Suppressor macrophage treated with lipopolysaccharide for 1 hour (primary cell): ENCODE measurements around the gene OR3A2.
"Not testable (repeated sequence)": the region's sequence is repeated elsewhere in the genome, so short reads cannot be mapped to it uniquely, and the experiment has no call there.

Experiments used
- DNase-seq, 3 donors: peaks; one replicate each; pipeline ENCODE4 v3.0.0-alpha.2; 2020 to 2022

The OR3A2 gene

GRCh38 chr17:3282901-3283300 is 103.2 kb downstream of the OR3A2 start:
- peak in 1 of 3 donors; percentile 11 for DNase-seq

GRCh38 chr17:3276126-3276525 is 110.0 kb downstream of the OR3A2 start:
- peak in 1 of 3 donors; percentile 17 for DNase-seq

- DNase-seq = peak; percentile 70 to 78 (median 76)
These were observed 114.8 kb downstream of the OR3A2 start for GRCh38 chr17:3271072-3271848.

GRCh38 chr17:3260600-3260999 is 125.5 kb downstream of the OR3A2 start:
- no peak for DNase-seq

GRCh38 chr17:3260163-3260562 is 125.9 kb downstream of the OR3A2 start:
- no peak for DNase-seq

GRCh38 chr17:3256575-3256974 is 129.5 kb downstream of the OR3A2 start:
- no peak for DNase-seq

- not testable (repeated sequence) for DNase-seq
These were observed 137.1 kb downstream of the OR3A2 start for GRCh38 chr17:3249013-3249412.

- DNase-seq = peak; percentile 19 to 52 (median 51)
These were observed 141.3 kb downstream of the OR3A2 start for GRCh38 chr17:3244841-3245240.

GRCh38 chr17:3241044-3241443 is 145.1 kb downstream of the OR3A2 start:
- DNase-seq = not testable (repeated sequence)

- DNase-seq = peak; percentile 46 to 68 (median 68)
These were observed 147.4 kb downstream of the OR3A2 start for GRCh38 chr17:3238685-3239084.

GRCh38 chr17:3232300-3232699 is 153.8 kb downstream of the OR3A2 start:
- not testable (repeated sequence) for DNase-seq
